OCI-LY1 (cell line): ENCODE measurements around the gene LDLRAD4.

ENCODE experiments used
- H2AFZ ChIP-seq: fragments of 200-600 bp; sonication (generic), shearing (Covaris generic); 2 replicates; pipeline ENCODE4 v1.6.0; 2014; ENCODE audit warnings: antibody characterized with exemption, mild to moderate bottlenecking, low read length
- H3F3A ChIP-seq: fragments of 200-600 bp; sonication (generic), shearing (Covaris generic); 2 replicates; pipeline ENCODE4 v1.6.0; 2014; ENCODE audit warnings: mild to moderate bottlenecking, antibody characterized with exemption, low read length, moderate library complexity; ENCODE audit not compliant: insufficient read depth
- H3K27ac ChIP-seq: fragments of 200-600 bp; sonication (generic); 2 replicates; pipeline ENCODE4 v1.5.1; 2014; ENCODE audit warnings: low read length, mixed run types, mild to moderate bottlenecking, low read depth; ENCODE audit not compliant: poor library complexity, severe bottlenecking
- H3K27me3 ChIP-seq: fragments of 200-600 bp; sonication (generic); 2 replicates; pipeline ENCODE4 v1.6.0; 2014; ENCODE audit warnings: antibody characterized with exemption, mild to moderate bottlenecking, low read length, moderate library complexity; ENCODE audit not compliant: insufficient read depth
- H3K36me3 ChIP-seq: fragments of 200-600 bp; sonication (generic); 2 replicates; pipeline ENCODE4 v1.6.1; 2014; ENCODE audit warnings: mild to moderate bottlenecking, antibody characterized with exemption, low read length, moderate library complexity, mixed read lengths; ENCODE audit not compliant: insufficient read depth
- H3K4me1 ChIP-seq: fragments of 200-600 bp; sonication (generic); 2 replicates; pipeline ENCODE4 v1.5.1; 2014; ENCODE audit warnings: mild to moderate bottlenecking, low read length, moderate library complexity; ENCODE audit not compliant: insufficient read depth, severe bottlenecking
- H3K4me2 ChIP-seq: fragments of 200-600 bp; sonication (generic), shearing (Covaris generic); 2 replicates; pipeline ENCODE4 v1.6.1; 2014; ENCODE audit warnings: low read length
- H3K4me3 ChIP-seq: fragments of 200-600 bp; sonication (generic); 2 replicates; pipeline ENCODE4 v1.5.1; 2014; ENCODE audit warnings: low read length, low read depth, mild to moderate bottlenecking, mixed read lengths; ENCODE audit not compliant: poor library complexity, severe bottlenecking
- H3K79me2 ChIP-seq: fragments of 200-600 bp; shearing (Covaris generic); 2 replicates; pipeline ENCODE4 v1.6.1; 2016; ENCODE audit warnings: mixed run types, low read length, mixed read lengths; ENCODE audit not compliant: insufficient read depth
- H3K9ac ChIP-seq: fragments of 200-600 bp; sonication (generic), shearing (Covaris generic); 2 replicates; pipeline ENCODE4 v1.6.1; 2014; ENCODE audit warnings: mild to moderate bottlenecking, low read length, mixed read lengths
- H3K9me2 ChIP-seq: fragments of 200-600 bp; sonication (generic), shearing (Covaris generic); 2 replicates; pipeline ENCODE4 v1.6.1; 2014; ENCODE audit warnings: low read depth, mild to moderate bottlenecking, low read length, mixed read lengths
- H3K9me3 ChIP-seq: fragments of 200-600 bp; shearing (Covaris generic); 2 replicates; pipeline ENCODE4 v1.6.1; 2014; ENCODE audit warnings: low read length, mixed read lengths
- H4K20me1 ChIP-seq: fragments of 200-600 bp; sonication (generic), shearing (Covaris generic); 2 replicates; pipeline ENCODE4 v1.6.0; 2016; ENCODE audit warnings: mild to moderate bottlenecking, low read length; ENCODE audit not compliant: insufficient read depth
- EZH2 ChIP-seq: fragments of 200-600 bp; sonication (generic), shearing (Covaris generic); IDR thresholded peaks from 2 replicates; pipeline ENCODE4 v1.8.0; 2017; ENCODE audit warnings: borderline replicate concordance, mixed run types, mild to moderate bottlenecking, antibody characterized with exemption, low read length, moderate library complexity, mixed read lengths
- TF ChIP-seq, protein P1 (sequence below): fragments of 200-600 bp; sonication (generic), shearing (Covaris generic); IDR thresholded peaks from 2 replicates; pipeline ENCODE4 v1.5.1; 2017; ENCODE audit warnings: mild to moderate bottlenecking, antibody characterized with exemption, low read length, moderate library complexity, mixed read lengths

The LDLRAD4 gene

DNA sequence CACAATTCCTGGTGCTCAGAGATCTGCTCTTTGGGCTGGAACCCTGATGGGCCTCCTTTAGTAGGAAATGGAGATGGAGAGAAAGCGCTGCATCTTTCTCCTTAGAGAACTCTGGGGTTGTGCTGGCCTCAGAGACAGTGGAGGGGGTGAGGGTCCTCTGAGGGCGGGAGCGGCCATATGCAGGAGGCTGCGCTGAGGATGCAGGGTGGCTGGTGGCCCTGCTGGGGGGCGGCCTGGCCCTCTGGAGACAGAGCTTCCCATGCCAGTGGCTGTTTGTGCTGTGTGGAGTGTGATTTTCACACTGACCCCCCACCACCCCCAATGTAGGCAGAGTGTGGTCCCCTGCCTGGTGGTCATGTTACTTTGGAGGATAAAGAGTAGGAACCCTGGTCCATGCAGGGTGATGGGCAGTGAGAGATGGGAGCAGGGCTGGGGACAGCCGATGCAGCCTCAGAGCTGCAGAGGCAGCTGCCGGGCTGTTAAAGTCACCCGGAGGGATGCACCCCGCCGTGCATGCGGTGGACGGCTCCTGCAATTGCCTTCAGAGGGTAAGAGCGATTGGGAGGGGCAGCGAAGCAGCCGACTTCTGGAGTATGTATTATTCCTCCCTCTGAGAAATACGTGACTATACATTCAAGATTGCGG, 313.2 kb downstream of the LDLRAD4 start:
- H3K27me3 ChIP-seq, result peaks cover 8% of the 10 kb centered on the region; the same call in 1 of the 2 replicates
- no peak overlapping the region for H3K27ac ChIP-seq
- no peak for TF ChIP-seq EZH2
- TF ChIP-seq, protein P1, sequence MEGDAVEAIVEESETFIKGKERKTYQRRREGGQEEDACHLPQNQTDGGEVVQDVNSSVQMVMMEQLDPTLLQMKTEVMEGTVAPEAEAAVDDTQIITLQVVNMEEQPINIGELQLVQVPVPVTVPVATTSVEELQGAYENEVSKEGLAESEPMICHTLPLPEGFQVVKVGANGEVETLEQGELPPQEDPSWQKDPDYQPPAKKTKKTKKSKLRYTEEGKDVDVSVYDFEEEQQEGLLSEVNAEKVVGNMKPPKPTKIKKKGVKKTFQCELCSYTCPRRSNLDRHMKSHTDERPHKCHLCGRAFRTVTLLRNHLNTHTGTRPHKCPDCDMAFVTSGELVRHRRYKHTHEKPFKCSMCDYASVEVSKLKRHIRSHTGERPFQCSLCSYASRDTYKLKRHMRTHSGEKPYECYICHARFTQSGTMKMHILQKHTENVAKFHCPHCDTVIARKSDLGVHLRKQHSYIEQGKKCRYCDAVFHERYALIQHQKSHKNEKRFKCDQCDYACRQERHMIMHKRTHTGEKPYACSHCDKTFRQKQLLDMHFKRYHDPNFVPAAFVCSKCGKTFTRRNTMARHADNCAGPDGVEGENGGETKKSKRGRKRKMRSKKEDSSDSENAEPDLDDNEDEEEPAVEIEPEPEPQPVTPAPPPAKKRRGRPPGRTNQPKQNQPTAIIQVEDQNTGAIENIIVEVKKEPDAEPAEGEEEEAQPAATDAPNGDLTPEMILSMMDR, result no peak
- no peaks in the 10 kb centered on the region for H3F3A ChIP-seq
- H3K9ac ChIP-seq, result no peak overlapping the region
- no peak overlapping the region for H3K4me2 ChIP-seq
- no peak overlapping the region for H2AFZ ChIP-seq
- no peak overlapping the region for H3K4me3 ChIP-seq
- H3K4me1 ChIP-seq, result peaks cover 10% of the 10 kb centered on the region
- no peaks in the 10 kb centered on the region for H3K9me2 ChIP-seq
- no peaks in the 10 kb centered on the region for H3K79me2 ChIP-seq
- H3K36me3 ChIP-seq, result no peaks in the 10 kb centered on the region
- no peaks in the 10 kb centered on the region for H4K20me1 ChIP-seq
- no peaks in the 10 kb centered on the region for H3K9me3 ChIP-seq

GRCh38 chr18:13532406-13533075, 314.0 kb downstream of the LDLRAD4 start:
- Histone ChIP-seq H2AFZ (no peak overlapping the region), H3K27me3 (peaks cover 5% of the 10 kb centered on the region; the same call in 1 of the 2 replicates), H4K20me1 (no peaks in the 10 kb centered on the region), H3K9me3 (no peaks in the 10 kb centered on the region), H3K4me2 (no peak overlapping the region), H3F3A (no peaks in the 10 kb centered on the region), H3K27ac (no peak overlapping the region), H3K9ac (no peak overlapping the region), H3K9me2 (no peaks in the 10 kb centered on the region), H3K36me3 (no peaks in the 10 kb centered on the region), H3K4me3 (no peak overlapping the region), H3K4me1 (peaks cover 17% of the 10 kb centered on the region), H3K79me2 (no peaks in the 10 kb centered on the region)
- TF ChIP-seq EZH2, result no peak
- TF ChIP-seq, protein P1, result no peak

DNA sequence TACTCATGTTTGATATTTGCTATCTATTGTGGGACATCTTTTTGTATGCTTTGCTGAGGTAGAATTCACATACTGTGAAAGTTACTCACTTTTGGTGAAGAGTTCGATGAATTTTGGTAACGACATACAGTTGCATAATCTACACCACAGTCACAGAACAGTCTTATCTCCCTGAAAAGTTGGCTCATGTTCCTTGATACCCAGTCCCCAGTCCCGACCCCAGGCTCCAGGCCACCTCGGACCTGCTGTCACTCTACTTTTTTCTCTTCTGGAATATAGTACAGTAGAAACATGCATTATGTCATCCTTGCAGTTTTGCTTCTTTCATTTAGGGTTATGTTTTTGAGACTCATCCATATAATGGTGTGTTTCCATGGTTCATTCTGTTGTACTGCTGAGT, 316.1 kb downstream of the LDLRAD4 start:
- peaks cover 30% of the 10 kb centered on the region for H3K4me1 ChIP-seq
- H3K27ac ChIP-seq, result no peak overlapping the region
- H3K9me2 ChIP-seq, result no peaks in the 10 kb centered on the region
- TF ChIP-seq, protein P1, result no peak
- TF ChIP-seq EZH2, result no peak
- no peak overlapping the region for H3K9ac ChIP-seq
- H4K20me1 ChIP-seq, result no peaks in the 10 kb centered on the region
- H3F3A ChIP-seq, result no peaks in the 10 kb centered on the region
- H3K4me2 ChIP-seq, result no peak overlapping the region
- H3K4me3 ChIP-seq, result no peak overlapping the region
- no peaks in the 10 kb centered on the region for H3K79me2 ChIP-seq
- no peak overlapping the region for H2AFZ ChIP-seq
- H3K36me3 ChIP-seq, result no peaks in the 10 kb centered on the region
- H3K27me3 ChIP-seq, result no peaks in the 10 kb centered on the region
- no peaks in the 10 kb centered on the region for H3K9me3 ChIP-seq
